ENCODE data around the gene EZH1. TPM values are rescaled to one million over a fixed set of nuclear protein-coding genes. Genes with fewer than 3 reads are reported as not detected.
A peak's percentile ranks its signal among the peaks of the same experiment; 100 is the strongest.

Gene EZH1
- total RNA-seq, 1 experiment from 2014 or later, result 22.4 TPM

- Mint-ChIP-seq H3K36me3 (no peaks in the 10 kb centered on the region), H3K27ac (no peak overlapping the region), H3K9me3 (no peaks in the 10 kb centered on the region), H3K4me3 (peak overlapping the region; percentile 67), H3K27me3 (ENCODE audit: low read depth) (peaks cover 55% of the 10 kb centered on the region), H3K4me1 (peaks cover 25% of the 10 kb centered on the region)
- TF ChIP-seq, protein P1, sequence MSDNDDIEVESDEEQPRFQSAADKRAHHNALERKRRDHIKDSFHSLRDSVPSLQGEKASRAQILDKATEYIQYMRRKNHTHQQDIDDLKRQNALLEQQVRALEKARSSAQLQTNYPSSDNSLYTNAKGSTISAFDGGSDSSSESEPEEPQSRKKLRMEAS (CRISPR knock-in tag; IDR thresholded peaks at IDR 0.05), result no peak
- TF ChIP-seq, protein P2, sequence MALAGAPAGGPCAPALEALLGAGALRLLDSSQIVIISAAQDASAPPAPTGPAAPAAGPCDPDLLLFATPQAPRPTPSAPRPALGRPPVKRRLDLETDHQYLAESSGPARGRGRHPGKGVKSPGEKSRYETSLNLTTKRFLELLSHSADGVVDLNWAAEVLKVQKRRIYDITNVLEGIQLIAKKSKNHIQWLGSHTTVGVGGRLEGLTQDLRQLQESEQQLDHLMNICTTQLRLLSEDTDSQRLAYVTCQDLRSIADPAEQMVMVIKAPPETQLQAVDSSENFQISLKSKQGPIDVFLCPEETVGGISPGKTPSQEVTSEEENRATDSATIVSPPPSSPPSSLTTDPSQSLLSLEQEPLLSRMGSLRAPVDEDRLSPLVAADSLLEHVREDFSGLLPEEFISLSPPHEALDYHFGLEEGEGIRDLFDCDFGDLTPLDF (CRISPR knock-in tag; IDR thresholded peaks at IDR 0.05), result no peak
- TF ChIP-seq ZMAT4 (CRISPR knock-in tag; IDR thresholded peaks at IDR 0.05) (no peak), TEAD4 (CRISPR knock-in tag; IDR thresholded peaks at IDR 0.05) (no peak), CREB1 (CRISPR knock-in tag; IDR thresholded peaks at IDR 0.05) (no peak), TEAD1 (CRISPR knock-in tag; IDR thresholded peaks at IDR 0.05) (no peak), NFATC4 (CRISPR knock-in tag; IDR thresholded peaks at IDR 0.05) (no peak), AFF4 (CRISPR knock-in tag; IDR thresholded peaks at IDR 0.05; ENCODE audit: borderline replicate concordance) (no peak), IRF1 (CRISPR knock-in tag; IDR thresholded peaks at IDR 0.05) (no peak), SMAD4 (CRISPR knock-in tag; IDR thresholded peaks at IDR 0.05) (no peak)
- TF ChIP-seq, protein P3, sequence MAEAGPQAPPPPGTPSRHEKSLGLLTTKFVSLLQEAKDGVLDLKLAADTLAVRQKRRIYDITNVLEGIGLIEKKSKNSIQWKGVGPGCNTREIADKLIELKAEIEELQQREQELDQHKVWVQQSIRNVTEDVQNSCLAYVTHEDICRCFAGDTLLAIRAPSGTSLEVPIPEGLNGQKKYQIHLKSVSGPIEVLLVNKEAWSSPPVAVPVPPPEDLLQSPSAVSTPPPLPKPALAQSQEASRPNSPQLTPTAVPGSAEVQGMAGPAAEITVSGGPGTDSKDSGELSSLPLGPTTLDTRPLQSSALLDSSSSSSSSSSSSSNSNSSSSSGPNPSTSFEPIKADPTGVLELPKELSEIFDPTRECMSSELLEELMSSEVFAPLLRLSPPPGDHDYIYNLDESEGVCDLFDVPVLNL (CRISPR knock-in tag; IDR thresholded peaks at IDR 0.05; ENCODE audit: borderline replicate concordance, low read depth), result no peak
- ATAC-seq, result no peak
- ChIA-PET POLR2A (interaction anchor here (1.2 to 1.9 kb wide), 3 partner anchors 12 to 16 kb away, joined by 3 to 8 read pairs (median 6); partner anchors contain the start of genes EZH1 and VPS25), CTCF (interaction anchor here (0.8 to 5.2 kb wide), 20 partner anchors 9 to 636 kb away, joined by 3 to 117 read pairs (median 6); partner anchors contain the start of genes BECN1, CNTD1, CNTNAP1 and COA3)
- no peak for DNase-seq (ENCODE audit: low spot score)
Measured at GRCh38 chr17:42759982-42760651, 15.3 kb upstream of the EZH1 start.

DNA sequence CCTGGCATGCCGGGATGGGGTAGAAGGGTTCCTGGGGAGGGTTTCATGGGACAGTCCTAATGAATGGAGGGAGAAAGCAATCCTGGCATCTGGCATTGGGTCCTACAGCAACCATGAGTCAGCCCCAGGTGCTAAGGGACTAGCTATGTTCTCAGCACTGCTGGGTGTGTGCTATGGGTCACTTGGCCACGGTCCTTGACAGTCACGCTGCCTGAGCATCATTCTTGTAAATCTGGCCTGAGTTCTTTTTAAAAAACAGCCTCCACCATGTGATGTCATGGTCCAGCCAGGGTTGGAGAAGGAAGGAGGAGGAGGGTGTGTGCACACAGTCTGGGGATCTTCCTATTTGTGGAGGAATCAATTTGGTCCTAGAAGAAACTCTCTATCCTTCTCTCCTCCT lies 9.9 kb upstream of the EZH1 start:
- no peak overlapping the region for H3K27ac Mint-ChIP-seq
- no peaks in the 10 kb centered on the region for H3K36me3 Mint-ChIP-seq
- ChIA-PET CTCF (interaction anchor here (0.6 to 2.3 kb wide), 4 partner anchors 9 to 1942 kb away, joined by 4 to 15 read pairs (median 4); no protein-coding TSS in a partner anchor), POLR2A (no interaction called here)
- ATAC-seq (no peak), DNase-seq (ENCODE audit: low spot score) (no peak)
- no peak overlapping the region for H3K4me3 Mint-ChIP-seq
- peaks cover 34% of the 10 kb centered on the region for H3K27me3 Mint-ChIP-seq (ENCODE audit: low read depth)
- no peaks in the 10 kb centered on the region for H3K9me3 Mint-ChIP-seq
- H3K4me1 Mint-ChIP-seq, result no peaks in the 10 kb centered on the region
- TF ChIP-seq ZNF423 (CRISPR knock-in tag; IDR thresholded peaks at IDR 0.05) (no peak), TCF7 (CRISPR knock-in tag; IDR thresholded peaks at IDR 0.05; ENCODE audit: low read depth) (no peak), AR (CRISPR knock-in tag; IDR thresholded peaks at IDR 0.05) (no peak), TEAD4 (CRISPR knock-in tag; IDR thresholded peaks at IDR 0.05) (no peak), HMGA2 (CRISPR knock-in tag; IDR thresholded peaks at IDR 0.05) (no peak), NFE2L1 (CRISPR knock-in tag; IDR thresholded peaks at IDR 0.05) (no peak), NFYB (CRISPR knock-in tag; conservative IDR thresholded peaks at IDR 0.05; ENCODE audit: low read depth) (no peak), RELA (CRISPR knock-in tag; IDR thresholded peaks at IDR 0.05; ENCODE audit: borderline replicate concordance) (no peak), PREB (CRISPR knock-in tag; IDR thresholded peaks at IDR 0.05; ENCODE audit: borderline replicate concordance) (no peak), CBFB (CRISPR knock-in tag; IDR thresholded peaks at IDR 0.05; ENCODE audit: low read depth) (no peak)
- TF ChIP-seq, protein P2 (CRISPR knock-in tag; IDR thresholded peaks at IDR 0.05), result no peak

All from WTC11 (cell line).